Naive thymus-derived CD8-positive, alpha-beta T cell (primary cell): Measurements from ENCODE around the gene ASGR2. TPM values are rescaled to one million over a fixed set of nuclear protein-coding genes. Genes with fewer than 3 reads are reported as not detected.
"Not testable (repeated sequence)": the region's sequence is repeated elsewhere in the genome, so short reads cannot be mapped to it uniquely, and the experiment has no call there.

Experiments
- ATAC-seq, 2 donors: fragments of 150-1000 bp; cut with Tn5 transposase in 1 of 2; sonication (Bioruptor Pico), chemical (Tn5 transposase) in 1 of 2; 1 replicate in 1 of 2; 2 replicates in 1 of 2; pipeline ENCODE4 v1.10.0; 2021; ENCODE audit warnings: mild to moderate bottlenecking in 2 of 2, moderate library complexity in 2 of 2
- POLR2A ChIA-PET: fragments of 350-600 bp; sonication (Branson Sonifier 250); formaldehyde crosslinking; loops from one replicate; lab custom pipeline; 2021; ENCODE audit warnings: antibody characterized with exemption; lab: Charles Lee
- DNase-seq, 10 donors: peaks; one replicate each; pipeline versions ENCODE4 v3.0.0 to v3.0.0-alpha.2; 2020 to 2022
- H3K27ac Mint-ChIP-seq, 10 donors: one replicate each; pipeline ENCODE4 v1.8.0; 2020 to 2022; ENCODE audit warnings: mild to moderate bottlenecking in 10 of 10, mixed read lengths in 10 of 10, moderate library complexity in 4 of 10, inconsistent platforms in 1 of 10
- H3K27me3 Mint-ChIP-seq, 5 donors: one replicate each; pipeline ENCODE4 v1.8.0; 2021 to 2022; ENCODE audit warnings: mixed read lengths in 5 of 5
- H3K36me3 Mint-ChIP-seq, 3 donors: one replicate each; pipeline ENCODE4 v1.8.0; 2020 to 2022; ENCODE audit warnings: mixed read lengths in 3 of 3, mild to moderate bottlenecking in 2 of 3, inconsistent platforms in 1 of 3
- H3K4me1 Mint-ChIP-seq, 4 donors: one replicate each; pipeline ENCODE4 v1.8.0; 2021 to 2022; ENCODE audit warnings: mixed read lengths in 4 of 4
- H3K4me3 Mint-ChIP-seq, 10 donors: one replicate each; pipeline ENCODE4 v1.8.0; 2020 to 2022; ENCODE audit warnings: mild to moderate bottlenecking in 10 of 10, mixed read lengths in 10 of 10, moderate library complexity in 6 of 10, inconsistent platforms in 1 of 10
- H3K9me3 Mint-ChIP-seq, 9 donors: one replicate each; pipeline ENCODE4 v1.8.0; 2020 to 2022; ENCODE audit warnings: mixed read lengths in 9 of 9, mild to moderate bottlenecking in 3 of 9, inconsistent platforms in 1 of 9, moderate library complexity in 1 of 9
- polyA plus RNA-seq, 3 donors: library from polyadenylated mRNA; unstranded; fragments of 300-500 nt; fragmentation: Illumina TruSeq; gene quantifications; one replicate each; pipeline ENCODE4 v1.2.3, GENCODE V29; 2021
- total RNA-seq, 8 experiments: library from RNA in 2 of 8; stranded (reverse) in 2 of 8; gene quantifications; one replicate each; pipeline ENCODE4 v1.2.3 and lab custom pipeline; 2021 to 2026

The ASGR2 gene
- total RNA-seq (not detected), polyA plus RNA-seq (not detected), total RNA-seq (lab: John Stamatoyannopoulos, UW) (0 reads per million in 6 experiments)

GRCh38 chr17:7114241-7114874 lies at the start of gene ASGR2:
TSS of gene ASGR2 (minus strand) at chr17:7114822. CDS start at chr17:7114240, 582 bp downstream.
- no peak for ATAC-seq
- Mint-ChIP-seq H3K4me3 (no peak within 1 kb of the TSS), H3K9me3 (no peaks in the 10 kb centered on the region), H3K36me3 (no peaks in the 10 kb centered on the region), H3K4me1 (peaks cover 5 to 16% (median 6%) of the 10 kb centered on the region in 4 donors), H3K27ac (peak within 1 kb of the TSS in 1 of 10 donors; percentile 43), H3K27me3 (peaks cover 3 to 15% (median 7%) of the 10 kb centered on the region in 5 donors)
- DNase-seq, result no peak
- POLR2A ChIA-PET, result no interaction called here

- H3K4me3 Mint-ChIP-seq, H3K9me3 Mint-ChIP-seq, H3K36me3 Mint-ChIP-seq, POLR2A ChIA-PET, DNase-seq, H3K4me1 Mint-ChIP-seq, ATAC-seq: not testable (repeated sequence)
- Mint-ChIP-seq H3K27me3 (peaks cover under 1 to 15% (median 8%) of the 10 kb centered on the region in 5 donors), H3K27ac (peak overlapping the region in 1 of 10 donors; percentile 4)
These were observed 44.9 kb upstream of the ASGR2 start for GRCh38 chr17:7159571-7159970.

GRCh38 chr17:7158424-7158823 lies 43.8 kb upstream of the ASGR2 start:
- POLR2A ChIA-PET, H3K36me3 Mint-ChIP-seq, H3K4me3 Mint-ChIP-seq, H3K9me3 Mint-ChIP-seq, H3K4me1 Mint-ChIP-seq, ATAC-seq, DNase-seq, H3K27ac Mint-ChIP-seq: not testable (repeated sequence)
- peaks cover 0 to 20% (median 8%) of the 10 kb centered on the region in 5 donors for H3K27me3 Mint-ChIP-seq

GRCh38 chr17:7156342-7156940 lies 41.8 kb upstream of the ASGR2 start:
- DNase-seq (no peak), ATAC-seq (no peak)
- H3K9me3 Mint-ChIP-seq, result no peaks in the 10 kb centered on the region
- no peak overlapping the region for H3K4me3 Mint-ChIP-seq
- POLR2A ChIA-PET, result interaction anchor here (0.6 kb wide), 1 partner anchor 10 kb away, joined by 9 read pairs; no protein-coding TSS in a partner anchor
- H3K36me3 Mint-ChIP-seq, result no peaks in the 10 kb centered on the region
- no peaks in the 10 kb centered on the region for H3K4me1 Mint-ChIP-seq
- H3K27ac Mint-ChIP-seq, result peak overlapping the region in 1 of 10 donors; percentile 34
- H3K27me3 Mint-ChIP-seq, result peaks cover 0 to 19% (median 8%) of the 10 kb centered on the region in 5 donors

- Mint-ChIP-seq H3K27me3 (peaks cover 0 to 5% (median 0%) of the 10 kb centered on the region in 5 donors), H3K4me1 (no peaks in the 10 kb centered on the region), H3K9me3 (no peaks in the 10 kb centered on the region), H3K36me3 (no peaks in the 10 kb centered on the region), H3K4me3 (no peak overlapping the region), H3K27ac (peak overlapping the region in 1 of 10 donors; percentile 28)
- ATAC-seq (no peak), DNase-seq (no peak)
- POLR2A ChIA-PET, result interaction anchor here (0.5 kb wide), 1 partner anchor 100 kb away, joined by 3 read pairs; no protein-coding TSS in a partner anchor
These were observed 33.1 kb upstream of the ASGR2 start for GRCh38 chr17:7147772-7148171.

GRCh38 chr17:7146115-7146514 lies 31.5 kb upstream of the ASGR2 start:
- POLR2A ChIA-PET, result no interaction called here
- Mint-ChIP-seq H3K27ac (no peak overlapping the region), H3K36me3 (no peaks in the 10 kb centered on the region), H3K4me1 (peaks cover 0 to 1% (median 0%) of the 10 kb centered on the region in 4 donors), H3K4me3 (no peak overlapping the region), H3K9me3 (no peaks in the 10 kb centered on the region), H3K27me3 (peaks cover 0 to 3% (median 1%) of the 10 kb centered on the region in 5 donors)
- DNase-seq, result no peak
- ATAC-seq, result no peak

GRCh38 chr17:7144213-7144612 lies 29.6 kb upstream of the ASGR2 start:
- Mint-ChIP-seq H3K27me3 (peaks cover 0 to 7% (median 6%) of the 10 kb centered on the region in 5 donors), H3K36me3 (no peaks in the 10 kb centered on the region), H3K4me3 (no peak overlapping the region), H3K4me1 (peaks cover 0 to 1% (median 0%) of the 10 kb centered on the region in 4 donors), H3K27ac (no peak overlapping the region), H3K9me3 (no peaks in the 10 kb centered on the region)
- DNase-seq, result no peak
- ATAC-seq, result no peak
- POLR2A ChIA-PET, result no interaction called here

GRCh38 chr17:7141824-7142223 lies 27.2 kb upstream of the ASGR2 start:
- Mint-ChIP-seq H3K4me3 (no peak overlapping the region), H3K27ac (peak overlapping the region in 2 of 10 donors; percentile 33 to 52), H3K4me1 (peaks cover 0 to 1% (median under 1%) of the 10 kb centered on the region in 4 donors), H3K27me3 (peaks cover 0 to 14% (median 7%) of the 10 kb centered on the region in 5 donors), H3K9me3 (no peaks in the 10 kb centered on the region), H3K36me3 (no peaks in the 10 kb centered on the region)
- ATAC-seq (no peak), DNase-seq (no peak)
- POLR2A ChIA-PET, result interaction anchor here (1.1 kb wide), 1 partner anchor 16 kb away, joined by 3 read pairs; no protein-coding TSS in a partner anchor

GRCh38 chr17:7139400-7139799 lies 24.8 kb upstream of the ASGR2 start:
- DNase-seq (no peak), ATAC-seq (no peak)
- H3K27me3 Mint-ChIP-seq, result peaks cover 0 to 16% (median 7%) of the 10 kb centered on the region in 5 donors
- peaks cover 0 to 11% (median 3%) of the 10 kb centered on the region in 4 donors for H3K4me1 Mint-ChIP-seq
- no peak overlapping the region for H3K4me3 Mint-ChIP-seq
- POLR2A ChIA-PET, result no interaction called here
- H3K9me3 Mint-ChIP-seq, result no peaks in the 10 kb centered on the region
- no peaks in the 10 kb centered on the region for H3K36me3 Mint-ChIP-seq
- no peak overlapping the region for H3K27ac Mint-ChIP-seq

- Mint-ChIP-seq H3K4me3 (no peak overlapping the region), H3K36me3 (no peaks in the 10 kb centered on the region), H3K27ac (no peak overlapping the region), H3K4me1 (peaks cover 0 to 11% (median 3%) of the 10 kb centered on the region in 4 donors), H3K27me3 (peaks cover 0 to 16% (median 7%) of the 10 kb centered on the region in 5 donors), H3K9me3 (no peaks in the 10 kb centered on the region)
- POLR2A ChIA-PET, result interaction anchor here (6.9 kb wide), 1 partner anchor 94 kb away, joined by 83 read pairs; the partner anchor contains the start of gene SLC16A11
- DNase-seq, result no peak
- ATAC-seq, result no peak
These were observed 24.3 kb upstream of the ASGR2 start for GRCh38 chr17:7138800-7139381.

- peaks cover 0 to 16% (median 7%) of the 10 kb centered on the region in 5 donors for H3K27me3 Mint-ChIP-seq
- H3K36me3 Mint-ChIP-seq, result no peaks in the 10 kb centered on the region
- H3K27ac Mint-ChIP-seq, result no peak overlapping the region
- DNase-seq (no peak), ATAC-seq (no peak)
- peak overlapping the region in 1 of 10 donors; percentile 55 for H3K4me3 Mint-ChIP-seq
- no peaks in the 10 kb centered on the region for H3K9me3 Mint-ChIP-seq
- H3K4me1 Mint-ChIP-seq, result peaks cover 10 to 22% (median 13%) of the 10 kb centered on the region in 4 donors
- POLR2A ChIA-PET, result interaction anchor here (0.6 to 6.9 kb wide), 4 partner anchors 85 to 405 kb away, joined by 4 to 83 read pairs (median 4); partner anchors contain the start of gene SLC16A11
These were observed 22.7 kb upstream of the ASGR2 start for GRCh38 chr17:7137171-7137943.
